ENCODE data around the gene PHF19. TPM values are rescaled to one million over a fixed set of nuclear protein-coding genes. Genes with fewer than 3 reads are reported as not detected.
A peak's percentile ranks its signal among the peaks of the same experiment; 100 is the strongest.

The PHF19 gene
- total RNA-seq (2021) = 66.7 and 66.8 TPM in 2 replicates
- long read RNA-seq, full-length matches to known transcripts = 45 of 64 reads
- long read RNA-seq, partial matches to known transcripts = 10 of 64 reads
- long read RNA-seq, other reads (novel, unspliced or antisense) = 9 of 64 reads

- Mint-ChIP-seq H3K4me1 (peaks cover 60 to 61% of the 10 kb centered on the region in 2 experiments), H3K27me3 (ENCODE audit: low read depth) (peaks cover 8% of the 10 kb centered on the region), H3K9me3 (no peaks in the 10 kb centered on the region; a peak in 1 of 5 replicates), H3K27ac (peak within 1 kb of the TSS in 1 of 3 experiments; percentile 95; a peak in 2 of 7 replicates), H3K36me3 (ENCODE audit: insufficient read depth in 1 of 3, low read depth in 3 of 3) (peaks cover 1 to 26% (median 15%) of the 10 kb centered on the region in 3 experiments; a peak in 6 of 7 replicates), H3K4me3 (peak within 1 kb of the TSS; percentile 80 to 85)
- no peak within 1 kb of the TSS for H2BK12ac ChIP-seq (ENCODE audit: insufficient read length, low read depth, low read length)
- no peak within 1 kb of the TSS for H4K5ac ChIP-seq (ENCODE audit: insufficient read length, low read depth, low read length)
- no peaks in the 10 kb centered on the region for H3K79me1 ChIP-seq (ENCODE audit: insufficient read depth, low read depth, low read length, poor library complexity, severe bottlenecking)
- no peak within 1 kb of the TSS for H3K27ac ChIP-seq (ENCODE audit: insufficient read length, low read depth, low read length)
- H3K9me3 ChIP-seq (ENCODE audit: control insufficient read depth, low read depth, low read length) = no peaks in the 10 kb centered on the region
- H2BK20ac ChIP-seq (ENCODE audit: low read depth, low read length, poor library complexity, severe bottlenecking) = no peak within 1 kb of the TSS
- no peak within 1 kb of the TSS for H3K23ac ChIP-seq (ENCODE audit: insufficient read length, low read depth, low read length)
- H3K4me1 ChIP-seq (ENCODE audit: insufficient read depth, low read length) = peaks cover 10% of the 10 kb centered on the region
- no peak within 1 kb of the TSS for H2BK15ac ChIP-seq (ENCODE audit: low read depth, low read length)
- H3K9ac ChIP-seq (ENCODE audit: extremely low read depth, insufficient read length, low read length) = peak within 1 kb of the TSS; percentile 4
- H2BK5ac ChIP-seq (ENCODE audit: insufficient read length, low read length) = no peak within 1 kb of the TSS
- no peak for DNase-seq
- H3K23me2 ChIP-seq (ENCODE audit: insufficient read length, low read depth, low read length, poor library complexity, severe bottlenecking) = peaks cover 5% of the 10 kb centered on the region
- H3K27me3 ChIP-seq (ENCODE audit: insufficient read depth, low read length) = peaks cover 2% of the 10 kb centered on the region; the same call in 1 of the 2 replicates
- no peak within 1 kb of the TSS for H2AK5ac ChIP-seq (ENCODE audit: insufficient read length, low read length)
- no peak within 1 kb of the TSS for H3K56ac ChIP-seq (ENCODE audit: insufficient read length, low read depth, low read length)
- no peak within 1 kb of the TSS for H3K4ac ChIP-seq (ENCODE audit: low read depth, low read length)
- no peak within 1 kb of the TSS for H4K8ac ChIP-seq (replicated peaks; ENCODE audit: insufficient read length, low read depth, low read length)
- no peaks in the 10 kb centered on the region for H4K20me1 ChIP-seq (ENCODE audit: control insufficient read depth, insufficient read depth, insufficient read length)
- no peak within 1 kb of the TSS for H2BK120ac ChIP-seq (ENCODE audit: low read depth, low read length, poor library complexity, severe bottlenecking)
- H3K79me2 ChIP-seq (ENCODE audit: insufficient read depth, low read length) = no peaks in the 10 kb centered on the region
- no peak within 1 kb of the TSS for H3T11ph ChIP-seq (ENCODE audit: low read length)
- no peak within 1 kb of the TSS for H4K91ac ChIP-seq (ENCODE audit: insufficient read length, low read depth, low read length)
- WGBS (ENCODE audit: extremely low coverage, insufficient read length, low lambda C conversion rate) = no CpG with 5 or more reads among the region's 45 CpGs
- H3K4me2 ChIP-seq (ENCODE audit: insufficient read depth, insufficient read length, low read length) = peak within 1 kb of the TSS; percentile 67
- TF ChIP-seq CTCF (conservative IDR thresholded peaks at IDR 0.05) = no peak
- peak within 1 kb of the TSS; percentile 70 for H3K18ac ChIP-seq (ENCODE audit: insufficient read length, low read depth, low read length)
- peak within 1 kb of the TSS; percentile 65 for H3K14ac ChIP-seq (ENCODE audit: insufficient read depth, low read length)
- no peak within 1 kb of the TSS for H2AFZ ChIP-seq (ENCODE audit: low read length)
Measured at GRCh38 chr9:120876842-120877240, at the start of gene PHF19. PHF19 (minus strand) TSS chr9:120877188; CDS start chr9:120874741, 2,447 bp downstream.

Data from H9 (cell line).